Activated CD4-positive, alpha-beta T cell treated with anti-CD3 and anti-CD28 coated beads for 48 hours (primary cell): Measurements from ENCODE around the gene CIPC.
A peak's percentile ranks its signal among the peaks of the same experiment; 100 is the strongest.

Source experiments
- DNase-seq: peaks from one replicate; pipeline ENCODE4 v3.0.0-alpha.2; 2020

CIPC gene

GRCh38 chr14:77130386-77130785, 32.3 kb downstream of the CIPC start:
- no peak for DNase-seq

GRCh38 chr14:77131206-77131605, 33.1 kb downstream of the CIPC start:
- DNase-seq = no peak

GRCh38 chr14:77131871-77132486, 33.9 kb downstream of the CIPC start:
- no peak for DNase-seq

- DNase-seq = peak; percentile 81
Observed at GRCh38 chr14:77133720-77134338, 35.8 kb downstream of the CIPC start.

- DNase-seq = no peak
Observed at GRCh38 chr14:77139022-77139421, 41.0 kb downstream of the CIPC start.

GRCh38 chr14:77139540-77140358, 41.7 kb downstream of the CIPC start:
- peak; percentile 74 for DNase-seq

GRCh38 chr14:77140359-77141213, 42.5 kb downstream of the CIPC start:
- DNase-seq = no peak

GRCh38 chr14:77141214-77142004, 43.4 kb downstream of the CIPC start, which contains the start of gene ZDHHC22:
Gene ZDHHC22, minus strand, starts transcription at chr14:77141791. Its CDS starts 2,053 bp downstream, at chr14:77139738.
- no peak for DNase-seq

GRCh38 chr14:77142005-77142800, 44.1 kb downstream of the CIPC start:
- DNase-seq = no peak

GRCh38 chr14:77143071-77143470, 45.0 kb downstream of the CIPC start:
- DNase-seq = no peak

- DNase-seq = no peak
Observed at GRCh38 chr14:77144412-77145115, 46.5 kb downstream of the CIPC start.

- no peak for DNase-seq
Observed at GRCh38 chr14:77145975-77146740, 48.1 kb downstream of the CIPC start.

- DNase-seq = no peak
Observed at GRCh38 chr14:77148510-77149231, 50.6 kb downstream of the CIPC start.

GRCh38 chr14:77151245-77151644, 53.2 kb downstream of the CIPC start:
- peak; percentile 31 for DNase-seq

GRCh38 chr14:77151918-77152588, 54.0 kb downstream of the CIPC start:
- DNase-seq = no peak

- DNase-seq = no peak
Observed at GRCh38 chr14:77153802-77154201, 55.7 kb downstream of the CIPC start.

- no peak for DNase-seq
Observed at GRCh38 chr14:77154421-77154820, 56.4 kb downstream of the CIPC start.

GRCh38 chr14:77155083-77155482, 57.0 kb downstream of the CIPC start:
- DNase-seq = no peak
